ENCODE results near the gene GNG12. TPM values are rescaled to one million over a fixed set of nuclear protein-coding genes. Genes with fewer than 3 reads are reported as not detected.

Gene GNG12
- total and polyA plus RNA-seq, 8 donors: 7.3 to 39.8 (median 21.1) TPM

- FAIRE-seq: no peak
- no peak for DNase-seq
- Histone ChIP-seq H3K4me1 (peaks cover 6 to 14% (median 13%) of the 10 kb centered on the region in 3 donors), H3K27ac (no peak overlapping the region), H3K4me3 (no peak overlapping the region), H3K36me3 (peaks cover 0 to 13% (median 0%) of the 10 kb centered on the region in 3 donors), H3K9me3 (no peaks in the 10 kb centered on the region), H3K27me3 (no peaks in the 10 kb centered on the region)
- intact Hi-C loops (cut with DNase I): no loop called here
- ATAC-seq: no peak
- no peak for TF ChIP-seq CTCF (IDR thresholded peaks at IDR 0.05)
These were observed 141.6 kb downstream of the GNG12 start for GRCh38 chr1:67691712-67692111.

GRCh38 chr1:67690411-67690810 lies 142.9 kb downstream of the GNG12 start:
- FAIRE-seq (no peak), DNase-seq (no peak), ATAC-seq (no peak)
- H3K36me3 ChIP-seq: peaks cover 0 to 13% (median 0%) of the 10 kb centered on the region in 3 donors
- no peak for TF ChIP-seq CTCF (IDR thresholded peaks at IDR 0.05)
- intact Hi-C loops (cut with DNase I): no loop called here
- no peak overlapping the region for H3K27ac ChIP-seq
- H3K27me3 ChIP-seq: no peaks in the 10 kb centered on the region
- H3K4me3 ChIP-seq: no peak overlapping the region
- H3K9me3 ChIP-seq: no peaks in the 10 kb centered on the region
- WGBS, 2 donors: 64 to 76% methylated on average over 2 of the region's 2 CpGs
- peaks cover 6 to 14% (median 13%) of the 10 kb centered on the region in 3 donors for H3K4me1 ChIP-seq

GRCh38 chr1:67690018-67690363 lies 143.3 kb downstream of the GNG12 start:
- Histone ChIP-seq H3K4me1 (peaks cover 6 to 14% (median 13%) of the 10 kb centered on the region in 3 donors), H3K27me3 (no peaks in the 10 kb centered on the region), H3K27ac (no peak overlapping the region), H3K4me3 (no peak overlapping the region), H3K36me3 (peaks cover 0 to 13% (median 0%) of the 10 kb centered on the region in 3 donors), H3K9me3 (no peaks in the 10 kb centered on the region)
- FAIRE-seq (no peak), DNase-seq (no peak), ATAC-seq (no peak)
- intact Hi-C loops (cut with DNase I): no loop called here
- TF ChIP-seq CTCF (IDR thresholded peaks at IDR 0.05): no peak

GRCh38 chr1:67689267-67690017 lies 143.8 kb downstream of the GNG12 start:
- H3K27me3 ChIP-seq: no peaks in the 10 kb centered on the region
- no peaks in the 10 kb centered on the region for H3K9me3 ChIP-seq
- ATAC-seq: no peak
- no peak for TF ChIP-seq CTCF (IDR thresholded peaks at IDR 0.05)
- DNase-seq: no peak
- no peak overlapping the region for H3K27ac ChIP-seq
- H3K4me3 ChIP-seq: no peak overlapping the region
- H3K36me3 ChIP-seq: peaks cover 0 to 13% (median 0%) of the 10 kb centered on the region in 3 donors
- H3K4me1 ChIP-seq: peaks cover 6 to 14% (median 14%) of the 10 kb centered on the region in 3 donors
- no peak for FAIRE-seq
- intact Hi-C loops (cut with DNase I): loop anchor here in 1 of 3 donors (10.0 kb wide), 1 partner anchor 115 kb away; no protein-coding TSS in a partner anchor
- 53 to 65% methylated on average over 3 of the region's 3 CpGs for WGBS, 2 donors

Measured in pancreas (tissue), 10 donors.